ENCODE measurements around the gene TAS2R50.

TAS2R50 gene

GRCh38 chr12:10998204-10998603, 11.5 kb upstream of the TAS2R50 start, which contains the start of gene TAS2R20:
Gene TAS2R20 (minus strand): TSS chr12:10998304. CDS start chr12:10997875, 429 bp downstream.
- Histone ChIP-seq H3K4me2 (ENCODE audit: low read length) (no peak within 1 kb of the TSS), H3K9ac (no peak within 1 kb of the TSS), H3K27ac (no peak within 1 kb of the TSS), H3K4me3 (ENCODE audit: low read depth, low read length) (no peak within 1 kb of the TSS), H3K27me3 (ENCODE audit: control insufficient read depth, insufficient read depth, low read length) (no peaks in the 10 kb centered on the region), H3K4me1 (no peaks in the 10 kb centered on the region), H3K36me3 (ENCODE audit: control insufficient read depth, insufficient read depth, low read length) (no peaks in the 10 kb centered on the region), H2AFZ (no peak within 1 kb of the TSS), H3K79me2 (no peaks in the 10 kb centered on the region), H3K9me3 (ENCODE audit: control insufficient read depth, low read length) (no peaks in the 10 kb centered on the region)
- no peak for TF ChIP-seq CTCF (IDR thresholded peaks at IDR 0.05)

- Histone ChIP-seq H2AFZ (no peak overlapping the region), H3K9ac (no peak overlapping the region), H3K27me3 (ENCODE audit: control insufficient read depth, insufficient read depth, low read length) (no peaks in the 10 kb centered on the region), H3K4me1 (no peaks in the 10 kb centered on the region), H3K36me3 (ENCODE audit: control insufficient read depth, insufficient read depth, low read length) (no peaks in the 10 kb centered on the region), H3K27ac (no peak overlapping the region), H3K4me3 (ENCODE audit: low read depth, low read length) (no peak overlapping the region), H3K79me2 (peaks cover 3% of the 10 kb centered on the region), H3K9me3 (ENCODE audit: control insufficient read depth, low read length) (no peaks in the 10 kb centered on the region), H3K4me2 (ENCODE audit: low read length) (no peak overlapping the region)
- TF ChIP-seq CTCF (IDR thresholded peaks at IDR 0.05) = no peak
Observed at GRCh38 chr12:10994307-10994706, 7.6 kb upstream of the TAS2R50 start.

- H3K4me1 ChIP-seq = no peaks in the 10 kb centered on the region
- H3K4me3 ChIP-seq (ENCODE audit: low read depth, low read length) = no peak overlapping the region
- TF ChIP-seq CTCF (IDR thresholded peaks at IDR 0.05) = no peak
- peaks cover 3% of the 10 kb centered on the region for H3K79me2 ChIP-seq
- H3K27me3 ChIP-seq (ENCODE audit: control insufficient read depth, insufficient read depth, low read length) = no peaks in the 10 kb centered on the region
- no peaks in the 10 kb centered on the region for H3K9me3 ChIP-seq (ENCODE audit: control insufficient read depth, low read length)
- no peak overlapping the region for H2AFZ ChIP-seq
- H3K9ac ChIP-seq = no peak overlapping the region
- H3K36me3 ChIP-seq (ENCODE audit: control insufficient read depth, insufficient read depth, low read length) = no peaks in the 10 kb centered on the region
- no peak overlapping the region for H3K4me2 ChIP-seq (ENCODE audit: low read length)
- H3K27ac ChIP-seq = no peak overlapping the region
Observed at GRCh38 chr12:10989107-10989506, 2.4 kb upstream of the TAS2R50 start.

GRCh38 chr12:10982244-10982643, 4.5 kb downstream of the TAS2R50 start:
- Histone ChIP-seq H3K4me2 (ENCODE audit: low read length) (no peak overlapping the region), H3K79me2 (peaks cover 3% of the 10 kb centered on the region), H3K4me3 (ENCODE audit: low read depth, low read length) (no peak overlapping the region), H3K9ac (no peak overlapping the region), H3K36me3 (ENCODE audit: control insufficient read depth, insufficient read depth, low read length) (no peaks in the 10 kb centered on the region), H3K4me1 (peaks cover 4% of the 10 kb centered on the region), H3K27ac (no peak overlapping the region), H2AFZ (no peak overlapping the region), H3K27me3 (ENCODE audit: control insufficient read depth, insufficient read depth, low read length) (no peaks in the 10 kb centered on the region), H3K9me3 (ENCODE audit: control insufficient read depth, low read length) (no peaks in the 10 kb centered on the region)
- TF ChIP-seq CTCF (IDR thresholded peaks at IDR 0.05) = no peak

GRCh38 chr12:10974965-10975364, 11.7 kb downstream of the TAS2R50 start:
- Histone ChIP-seq H2AFZ (no peak overlapping the region), H3K4me3 (ENCODE audit: low read depth, low read length) (no peak overlapping the region), H3K9me3 (ENCODE audit: control insufficient read depth, low read length) (no peaks in the 10 kb centered on the region), H3K4me2 (ENCODE audit: low read length) (no peak overlapping the region), H3K27me3 (ENCODE audit: control insufficient read depth, insufficient read depth, low read length) (no peaks in the 10 kb centered on the region), H3K4me1 (peaks cover 4% of the 10 kb centered on the region), H3K27ac (no peak overlapping the region), H3K79me2 (peaks cover 9% of the 10 kb centered on the region), H3K36me3 (ENCODE audit: control insufficient read depth, insufficient read depth, low read length) (no peaks in the 10 kb centered on the region), H3K9ac (no peak overlapping the region)
- TF ChIP-seq CTCF (IDR thresholded peaks at IDR 0.05) = no peak

Measured in parathyroid adenoma (tissue), 2 donors.